GM21723 (cell line): ENCODE data around the gene ECSCR.
"Not testable (repeated sequence)": the region's sequence is repeated elsewhere in the genome, so short reads cannot be mapped to it uniquely, and the experiment has no call there.

Experiments
- ATAC-seq: cut with Tn5 transposase; IDR thresholded peaks from one replicate; pipeline ENCODE4 v1.9.1; 2021; ENCODE audit warnings: mild to moderate bottlenecking, moderate library complexity; ENCODE audit not compliant: unreplicated experiment

ECSCR gene

DNA sequence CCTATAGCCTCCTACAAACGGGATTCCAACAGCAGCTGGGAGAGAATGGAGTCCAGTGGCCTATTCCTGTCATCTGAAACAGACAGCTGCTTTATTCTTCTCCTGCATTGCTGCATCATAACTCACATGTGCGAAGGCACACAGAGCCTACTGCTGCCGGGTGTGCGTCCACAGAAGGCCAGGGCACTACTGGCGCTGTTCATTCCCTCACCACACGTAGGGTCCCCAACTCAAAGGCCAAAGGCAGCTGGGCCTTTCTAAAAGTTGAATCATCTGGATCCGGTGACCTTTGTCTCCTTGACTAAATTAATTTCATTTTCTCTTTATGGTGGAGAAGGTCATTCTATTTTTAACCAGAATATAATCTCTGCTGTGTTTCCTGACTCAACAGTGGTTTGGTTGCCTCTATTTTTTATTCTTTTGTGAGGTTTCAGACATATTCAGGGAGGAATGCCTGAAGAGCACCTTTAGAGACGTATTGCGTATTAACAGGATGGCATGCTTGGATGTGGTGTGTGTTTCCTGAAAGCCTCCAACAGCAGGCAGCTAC, 47.9 kb downstream of the ECSCR start:
- no peak for ATAC-seq

GRCh38 chr5:139413963-139414362, 48.6 kb downstream of the ECSCR start:
- no peak for ATAC-seq

- ATAC-seq = no peak
These were observed 49.4 kb downstream of the ECSCR start for GRCh38 chr5:139413153-139413552.

DNA sequence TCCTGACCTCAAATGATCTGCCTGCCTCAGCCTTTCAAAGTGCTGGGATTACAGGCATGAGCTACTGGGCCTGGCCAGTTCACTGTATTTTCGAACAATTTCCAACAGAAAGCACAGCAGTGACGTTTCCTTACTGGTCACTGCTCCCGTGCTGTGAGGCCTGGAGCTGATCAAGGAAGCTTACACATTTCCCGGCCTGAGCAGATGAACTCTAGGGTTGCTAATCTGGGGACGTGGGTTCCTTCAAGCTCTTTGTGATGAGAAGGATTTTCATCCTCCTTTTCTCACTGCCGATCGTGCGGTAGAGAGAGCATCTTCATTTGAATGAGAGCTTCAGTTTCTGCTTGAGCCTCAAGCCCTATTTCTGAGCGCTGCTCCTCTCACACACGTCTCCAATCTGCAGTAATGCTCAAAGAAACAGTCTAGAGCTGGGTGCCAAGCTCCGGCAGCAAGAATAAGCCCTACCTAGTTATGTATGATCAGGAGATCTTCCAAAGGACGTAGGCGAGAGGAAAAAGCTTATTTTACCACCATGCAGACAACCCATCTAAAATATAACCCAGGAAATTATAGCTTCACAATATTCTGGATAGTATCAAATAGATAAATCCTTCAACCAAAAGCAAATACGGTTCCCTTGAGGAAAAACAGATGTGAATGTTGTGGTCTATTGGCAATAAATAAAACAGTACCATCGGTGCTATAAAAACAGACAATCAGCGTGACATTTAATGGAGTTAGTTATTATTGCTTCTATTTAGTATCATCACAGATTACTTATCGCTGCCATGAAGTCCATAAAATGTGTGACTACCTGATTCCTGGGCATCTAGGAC, 51.3 kb downstream of the ECSCR start:
- ATAC-seq = no peak

GRCh38 chr5:139410121-139410992, 52.2 kb downstream of the ECSCR start:
- no peak for ATAC-seq

- not testable (repeated sequence) for ATAC-seq
These were observed 53.4 kb downstream of the ECSCR start for GRCh38 chr5:139409116-139409515.

GRCh38 chr5:139408191-139408590, 54.4 kb downstream of the ECSCR start:
- ATAC-seq = no peak

DNA sequence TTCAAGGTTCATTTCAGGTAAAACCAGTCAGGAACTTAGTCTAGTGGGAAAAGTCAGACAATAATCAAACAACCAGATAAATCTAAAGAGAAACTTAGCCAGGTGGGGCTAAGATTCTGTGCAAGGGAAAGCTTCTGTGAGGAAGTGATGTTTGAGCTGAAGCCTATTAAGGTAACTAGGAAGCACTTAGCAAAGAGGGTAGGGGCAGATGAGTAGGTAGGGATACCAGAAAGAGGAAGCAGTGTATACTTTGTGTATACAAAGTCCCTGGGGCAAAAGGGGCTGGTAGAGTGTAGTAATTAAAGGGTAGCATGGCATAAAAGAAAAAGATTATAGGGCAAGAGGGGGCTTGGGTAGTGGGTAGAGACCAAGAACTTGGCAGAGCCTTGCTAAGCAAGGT, 55.0 kb downstream of the ECSCR start:
- no peak for ATAC-seq

DNA sequence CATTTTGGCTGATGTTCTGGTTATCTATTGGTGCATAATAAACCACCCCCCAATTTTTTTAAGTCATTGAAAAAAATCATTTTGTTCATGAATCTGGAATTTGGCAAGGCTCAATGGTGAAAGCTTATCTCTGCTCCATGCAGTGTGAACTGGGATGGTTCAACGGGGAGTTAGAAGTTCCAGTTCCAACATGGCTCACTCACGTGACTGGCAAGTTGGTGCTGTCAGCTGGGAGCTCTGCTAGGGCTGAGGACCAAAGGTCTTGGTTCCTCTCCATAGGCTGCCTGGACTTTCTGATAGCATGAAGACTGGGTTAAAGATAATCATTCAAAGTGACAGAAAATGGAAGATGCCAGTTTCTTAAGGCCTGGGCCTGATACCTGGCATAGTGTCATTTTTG, 55.6 kb downstream of the ECSCR start:
- ATAC-seq = no peak

GRCh38 chr5:139404484-139404840, 58.1 kb downstream of the ECSCR start:
- ATAC-seq = no peak

GRCh38 chr5:139403787-139404483, 58.6 kb downstream of the ECSCR start, which contains the start of gene SPATA24:
Gene SPATA24, minus strand, starts transcription at chr5:139404089. Its CDS starts 29 bp downstream, at chr5:139404060.
- peak; percentile 76 for ATAC-seq

DNA sequence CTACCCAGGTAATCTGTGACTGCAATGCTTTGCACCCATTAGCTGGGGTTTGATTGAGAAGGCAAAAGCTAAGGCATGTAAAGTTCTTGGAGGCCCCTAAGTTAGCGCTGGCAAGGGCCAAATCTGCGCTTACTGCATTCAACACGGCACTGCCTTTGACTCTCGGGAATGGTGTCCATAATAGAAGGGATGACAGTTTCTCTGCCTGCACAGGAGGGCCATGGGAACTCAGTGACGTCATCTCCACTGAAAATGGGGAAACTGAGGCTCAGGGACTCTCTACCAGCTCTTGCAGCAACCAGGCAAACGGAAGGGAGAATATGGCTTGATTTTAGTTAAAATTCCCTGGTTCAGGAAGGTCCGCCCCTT, 59.1 kb downstream of the ECSCR start:
- no peak for ATAC-seq

DNA sequence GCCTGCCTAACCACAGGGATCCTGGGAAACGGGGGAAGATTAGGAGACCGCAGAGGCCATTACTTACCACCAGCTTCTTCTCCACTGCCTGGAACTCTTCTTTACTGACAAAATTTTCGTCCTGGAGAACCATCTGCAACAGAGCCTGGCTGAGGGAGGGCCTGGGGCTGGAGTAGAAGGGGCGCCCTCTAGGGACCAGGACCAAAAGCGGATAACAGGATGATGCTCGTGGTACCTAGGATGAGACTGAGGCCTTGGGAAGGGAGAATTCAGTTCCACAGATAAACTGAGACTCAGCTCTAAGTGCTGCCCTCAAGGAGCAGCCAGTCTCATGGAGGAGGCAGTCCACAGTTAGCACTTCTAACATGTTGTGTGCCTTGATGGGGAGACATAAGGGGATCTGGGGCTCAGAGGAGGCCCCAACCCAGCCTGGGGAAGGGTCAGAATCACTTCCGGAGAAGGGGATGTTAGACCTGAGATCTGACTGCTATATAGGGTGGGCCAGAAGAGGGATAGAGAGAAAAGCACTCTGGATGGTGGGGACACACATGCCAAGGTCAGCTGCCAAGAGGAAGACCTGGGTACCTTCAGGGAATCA, 59.9 kb downstream of the ECSCR start:
- no peak for ATAC-seq

DNA sequence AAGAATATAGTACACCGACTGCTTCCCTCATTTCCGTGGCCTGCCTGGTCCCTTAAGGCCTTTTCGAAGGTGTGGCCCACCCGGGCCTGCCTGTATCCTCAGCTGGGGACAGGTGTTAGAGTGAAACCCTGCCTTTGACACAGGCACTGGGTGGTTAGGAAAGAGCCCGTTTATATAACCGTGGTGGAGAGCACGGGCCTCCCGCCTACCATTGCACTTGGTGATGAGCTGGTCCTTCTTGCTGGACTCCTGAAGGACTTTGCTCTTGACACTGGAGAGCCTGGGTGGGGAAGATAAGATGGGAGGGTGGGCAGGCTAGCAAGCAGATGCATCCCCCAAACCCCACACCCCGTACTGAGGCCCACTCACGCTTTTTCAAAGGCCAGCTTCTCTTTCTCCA, 61.0 kb downstream of the ECSCR start:
- no peak for ATAC-seq

- peak; percentile 36 for ATAC-seq
These were observed 62.9 kb downstream of the ECSCR start for GRCh38 chr5:139399501-139400121.
